HL-60 (cell line): ENCODE measurements around the gene TSKS.

Experiments
- POLR2AphosphoS5 ChIP-seq: IDR thresholded peaks from 2 replicates; pipeline ENCODE4 v1.6.1; 2012; ENCODE audit warnings: low read depth
- SPI1 ChIP-seq: IDR thresholded peaks from 2 replicates; pipeline ENCODE4 v1.6.1; 2012; ENCODE audit warnings: low read depth, mild to moderate bottlenecking, borderline replicate concordance
- TF ChIP-seq, protein P1 (sequence below): IDR thresholded peaks from one replicate; pipeline ENCODE4 v1.5.1; 2011; ENCODE audit warnings: low read length, control low read depth, inconsistent platforms; ENCODE audit not compliant: insufficient read depth
- TF ChIP-seq, protein P2 (sequence below): IDR thresholded peaks from 2 replicates; pipeline ENCODE4 v1.6.1; 2012; ENCODE audit warnings: low read depth; ENCODE audit not compliant: insufficient replicate concordance

DNA sequence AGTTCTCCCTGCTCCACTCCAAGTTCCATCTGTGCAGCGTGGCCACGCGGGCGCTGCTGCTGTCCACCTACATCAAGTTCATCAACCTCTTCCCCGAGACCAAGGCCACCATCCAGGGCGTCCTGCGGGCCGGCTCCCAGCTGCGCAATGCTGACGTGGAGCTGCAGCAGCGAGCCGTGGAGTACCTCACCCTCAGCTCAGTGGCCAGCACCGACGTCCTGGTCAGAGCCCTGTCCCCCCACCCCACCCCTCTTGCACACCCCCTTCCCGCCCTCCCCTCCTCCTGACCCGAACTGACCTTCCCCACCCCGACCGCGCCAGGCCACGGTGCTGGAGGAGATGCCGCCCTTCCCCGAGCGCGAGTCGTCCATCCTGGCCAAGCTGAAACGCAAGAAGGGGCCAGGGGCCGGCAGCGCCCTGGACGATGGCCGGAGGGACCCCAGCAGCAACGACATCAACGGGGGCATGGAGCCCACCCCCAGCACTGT is 38.3 kb upstream of the TSKS start:
- TF ChIP-seq, protein P1, sequence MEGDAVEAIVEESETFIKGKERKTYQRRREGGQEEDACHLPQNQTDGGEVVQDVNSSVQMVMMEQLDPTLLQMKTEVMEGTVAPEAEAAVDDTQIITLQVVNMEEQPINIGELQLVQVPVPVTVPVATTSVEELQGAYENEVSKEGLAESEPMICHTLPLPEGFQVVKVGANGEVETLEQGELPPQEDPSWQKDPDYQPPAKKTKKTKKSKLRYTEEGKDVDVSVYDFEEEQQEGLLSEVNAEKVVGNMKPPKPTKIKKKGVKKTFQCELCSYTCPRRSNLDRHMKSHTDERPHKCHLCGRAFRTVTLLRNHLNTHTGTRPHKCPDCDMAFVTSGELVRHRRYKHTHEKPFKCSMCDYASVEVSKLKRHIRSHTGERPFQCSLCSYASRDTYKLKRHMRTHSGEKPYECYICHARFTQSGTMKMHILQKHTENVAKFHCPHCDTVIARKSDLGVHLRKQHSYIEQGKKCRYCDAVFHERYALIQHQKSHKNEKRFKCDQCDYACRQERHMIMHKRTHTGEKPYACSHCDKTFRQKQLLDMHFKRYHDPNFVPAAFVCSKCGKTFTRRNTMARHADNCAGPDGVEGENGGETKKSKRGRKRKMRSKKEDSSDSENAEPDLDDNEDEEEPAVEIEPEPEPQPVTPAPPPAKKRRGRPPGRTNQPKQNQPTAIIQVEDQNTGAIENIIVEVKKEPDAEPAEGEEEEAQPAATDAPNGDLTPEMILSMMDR, result no peak
- TF ChIP-seq, protein P2, sequence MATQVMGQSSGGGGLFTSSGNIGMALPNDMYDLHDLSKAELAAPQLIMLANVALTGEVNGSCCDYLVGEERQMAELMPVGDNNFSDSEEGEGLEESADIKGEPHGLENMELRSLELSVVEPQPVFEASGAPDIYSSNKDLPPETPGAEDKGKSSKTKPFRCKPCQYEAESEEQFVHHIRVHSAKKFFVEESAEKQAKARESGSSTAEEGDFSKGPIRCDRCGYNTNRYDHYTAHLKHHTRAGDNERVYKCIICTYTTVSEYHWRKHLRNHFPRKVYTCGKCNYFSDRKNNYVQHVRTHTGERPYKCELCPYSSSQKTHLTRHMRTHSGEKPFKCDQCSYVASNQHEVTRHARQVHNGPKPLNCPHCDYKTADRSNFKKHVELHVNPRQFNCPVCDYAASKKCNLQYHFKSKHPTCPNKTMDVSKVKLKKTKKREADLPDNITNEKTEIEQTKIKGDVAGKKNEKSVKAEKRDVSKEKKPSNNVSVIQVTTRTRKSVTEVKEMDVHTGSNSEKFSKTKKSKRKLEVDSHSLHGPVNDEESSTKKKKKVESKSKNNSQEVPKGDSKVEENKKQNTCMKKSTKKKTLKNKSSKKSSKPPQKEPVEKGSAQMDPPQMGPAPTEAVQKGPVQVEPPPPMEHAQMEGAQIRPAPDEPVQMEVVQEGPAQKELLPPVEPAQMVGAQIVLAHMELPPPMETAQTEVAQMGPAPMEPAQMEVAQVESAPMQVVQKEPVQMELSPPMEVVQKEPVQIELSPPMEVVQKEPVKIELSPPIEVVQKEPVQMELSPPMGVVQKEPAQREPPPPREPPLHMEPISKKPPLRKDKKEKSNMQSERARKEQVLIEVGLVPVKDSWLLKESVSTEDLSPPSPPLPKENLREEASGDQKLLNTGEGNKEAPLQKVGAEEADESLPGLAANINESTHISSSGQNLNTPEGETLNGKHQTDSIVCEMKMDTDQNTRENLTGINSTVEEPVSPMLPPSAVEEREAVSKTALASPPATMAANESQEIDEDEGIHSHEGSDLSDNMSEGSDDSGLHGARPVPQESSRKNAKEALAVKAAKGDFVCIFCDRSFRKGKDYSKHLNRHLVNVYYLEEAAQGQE, result no peak
- TF ChIP-seq POLR2AphosphoS5, result no peak
- no peak for TF ChIP-seq SPI1
